OCI-LY7 (cell line): ENCODE data around the gene ARRDC1. TPM values are rescaled to one million over a fixed set of nuclear protein-coding genes. Genes with fewer than 3 reads are reported as not detected.

Experiments
- BruUV-seq: library from RNA; stranded (reverse); fragments of 400-500 nt; replicated peaks from 2 replicates; lab custom pipeline; 2021; lab: Mats Ljungman, UMichigan
- CTCF ChIA-PET: fragments of 300-600 bp; sonication (Branson Sonifier 250); formaldehyde crosslinking; loops from one replicate; lab custom pipeline; 2022; ENCODE audit warnings: antibody characterized with exemption; ENCODE audit not compliant: unreplicated experiment; lab: Charles Lee
- POLR2A ChIA-PET: fragments of 300-600 bp; sonication (Branson Sonifier 250); formaldehyde crosslinking; loops from one replicate; lab custom pipeline; 2022; ENCODE audit warnings: antibody characterized with exemption; lab: Charles Lee
- DNase-seq: peaks from one replicate; pipeline ENCODE4 v3.0.0-alpha.2; 2015; ENCODE audit warnings: low spot score
- H2AFZ ChIP-seq: fragments of 200-600 bp; sonication (generic), shearing (Covaris generic); 2 replicates; pipeline ENCODE4 v1.6.1; 2014; ENCODE audit warnings: mild to moderate bottlenecking, antibody characterized with exemption, low read length, moderate library complexity
- H3K27ac ChIP-seq: fragments of 200-600 bp; sonication (generic); 2 replicates; pipeline ENCODE4 v1.5.1; 2014; ENCODE audit warnings: mixed run types, low read depth, mild to moderate bottlenecking, moderate library complexity, low read length, inconsistent platforms; ENCODE audit not compliant: poor library complexity, severe bottlenecking
- H3K36me3 ChIP-seq: fragments of 200-600 bp; sonication (generic); 2 replicates; pipeline ENCODE4 v1.6.1; 2014; ENCODE audit warnings: mild to moderate bottlenecking, antibody characterized with exemption, low read length, moderate library complexity, mixed read lengths; ENCODE audit not compliant: insufficient read depth
- H3K4me1 ChIP-seq: fragments of 200-600 bp; sonication (generic); 2 replicates; pipeline ENCODE4 v1.5.1; 2014; ENCODE audit warnings: mild to moderate bottlenecking, low read length; ENCODE audit not compliant: insufficient read depth, poor library complexity, severe bottlenecking
- H3K4me2 ChIP-seq: fragments of 200-600 bp; sonication (generic); 2 replicates; pipeline ENCODE4 v1.6.1; 2014; ENCODE audit warnings: mild to moderate bottlenecking, low read length
- H3K4me3 ChIP-seq: fragments of 200-600 bp; sonication (generic); 2 replicates; pipeline ENCODE4 v1.5.1; 2014; ENCODE audit warnings: mild to moderate bottlenecking, low read depth, low read length; ENCODE audit not compliant: poor library complexity, severe bottlenecking
- H3K79me2 ChIP-seq: fragments of 200-600 bp; sonication (generic); 2 replicates; pipeline ENCODE4 v1.6.1; 2016; ENCODE audit warnings: low read depth, mild to moderate bottlenecking, low read length, moderate library complexity, mixed read lengths; ENCODE audit not compliant: insufficient read depth
- H3K9me2 ChIP-seq: fragments of 200-600 bp; sonication (generic); 2 replicates; pipeline ENCODE4 v1.6.1; 2016; ENCODE audit warnings: mild to moderate bottlenecking, low read length, mixed read lengths; ENCODE audit not compliant: insufficient read depth
- H3K9me3 ChIP-seq: fragments of 200-600 bp; sonication (generic); 2 replicates; pipeline ENCODE4 v1.6.1; 2014; ENCODE audit warnings: mild to moderate bottlenecking, mixed run types, low read length, mixed read lengths
- H4K20me1 ChIP-seq: fragments of 200-600 bp; sonication (generic); 2 replicates; pipeline ENCODE4 v1.6.1; 2014; ENCODE audit warnings: mild to moderate bottlenecking, antibody characterized with exemption, low read length, moderate library complexity, mixed read lengths; ENCODE audit not compliant: insufficient read depth
- EZH2phosphoT487 ChIP-seq: fragments of 200-600 bp; sonication (generic); IDR thresholded peaks from 2 replicates; pipeline ENCODE4 v1.6.1; 2018; ENCODE audit warnings: low read depth, borderline replicate concordance, mild to moderate bottlenecking, mixed run types, antibody characterized with exemption, low read length, moderate library complexity, mixed read lengths
- intact Hi-C: fragments of 100-400 bp; cut with micrococcal nuclease; formaldehyde crosslinking; loops from one replicate; pipeline ENCODE4 v1.10.0; 2022; ENCODE audit not compliant: unreplicated experiment
- total RNA-seq, 2 experiments: library from RNA; depleted of rRNA in 1 of 2; stranded (reverse); fragments of >200 nt in 1 of 2; shearing (Covaris generic) in 1 of 2; gene quantifications; 2 replicates each; pipeline ENCODE4 v1.2.3, GENCODE V29; 2014 to 2022
- TF ChIP-seq, protein P1 (sequence below): fragments of 200-600 bp; sonication (generic); conservative IDR thresholded peaks from 2 replicates; pipeline ENCODE4 v1.5.1; 2014; ENCODE audit warnings: mild to moderate bottlenecking, antibody characterized with exemption, low read length, moderate library complexity, mixed read lengths

Gene ARRDC1
- total RNA-seq, 2 experiments from 2014 or later = 59.6 to 70.3 TPM

DNA sequence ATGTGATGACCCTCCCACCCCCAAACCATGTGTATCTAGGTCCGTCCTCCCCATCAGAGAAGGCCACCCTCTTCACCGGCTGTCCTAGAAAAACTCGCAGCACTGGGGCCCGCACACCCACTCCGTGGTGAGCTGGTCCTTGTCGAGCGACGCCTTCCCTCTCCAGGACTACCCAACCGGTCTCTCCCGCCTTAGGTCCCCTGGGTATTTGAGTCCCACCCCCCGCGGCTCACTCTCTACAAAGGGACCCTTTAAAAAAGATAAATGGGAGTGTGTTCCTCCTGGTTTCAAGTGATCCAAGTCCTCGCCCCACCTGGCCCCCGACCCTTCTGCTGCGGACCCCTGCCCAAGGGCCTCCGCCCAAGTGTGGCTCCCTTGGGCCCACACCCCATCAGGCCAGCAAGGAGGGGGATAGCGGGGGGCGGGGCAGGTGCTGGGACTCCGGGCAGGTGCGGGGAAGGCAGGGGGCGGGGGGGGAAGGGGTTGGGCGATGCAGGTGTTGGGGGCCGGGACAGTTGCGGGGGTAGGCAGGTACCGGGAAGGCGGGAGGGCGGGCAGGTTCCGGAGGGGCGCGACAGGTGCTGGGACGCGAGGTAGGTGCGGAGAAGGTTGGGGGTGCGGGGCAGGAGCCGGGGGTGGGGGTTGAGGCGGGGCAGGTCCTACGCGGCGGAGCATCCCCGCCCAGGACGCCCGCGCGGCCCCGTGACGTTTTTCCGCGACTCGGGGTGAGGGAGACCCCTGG lies 970 bp upstream of the ARRDC1 start:
- ChIA-PET POLR2A (interaction anchor here (0.6 to 0.8 kb wide), 2 partner anchors 14 to 21 kb away, joined by 3 to 4 read pairs; partner anchors contain the start of gene ZMYND19), CTCF (no interaction called here)
- Histone ChIP-seq H3K4me1 (peaks cover 32% of the 10 kb centered on the region), H3K27ac (no peak overlapping the region), H4K20me1 (no peaks in the 10 kb centered on the region), H3K9me2 (no peaks in the 10 kb centered on the region), H3K4me2 (peak overlapping the region; percentile 62), H3K9me3 (no peaks in the 10 kb centered on the region), H2AFZ (no peak overlapping the region), H3K36me3 (no peaks in the 10 kb centered on the region), H3K4me3 (peak overlapping the region; percentile 59), H3K79me2 (no peaks in the 10 kb centered on the region)
- no TSS peak for BruUV-seq
- no peak for DNase-seq
- no peak for TF ChIP-seq EZH2phosphoT487
- TF ChIP-seq, protein P1, sequence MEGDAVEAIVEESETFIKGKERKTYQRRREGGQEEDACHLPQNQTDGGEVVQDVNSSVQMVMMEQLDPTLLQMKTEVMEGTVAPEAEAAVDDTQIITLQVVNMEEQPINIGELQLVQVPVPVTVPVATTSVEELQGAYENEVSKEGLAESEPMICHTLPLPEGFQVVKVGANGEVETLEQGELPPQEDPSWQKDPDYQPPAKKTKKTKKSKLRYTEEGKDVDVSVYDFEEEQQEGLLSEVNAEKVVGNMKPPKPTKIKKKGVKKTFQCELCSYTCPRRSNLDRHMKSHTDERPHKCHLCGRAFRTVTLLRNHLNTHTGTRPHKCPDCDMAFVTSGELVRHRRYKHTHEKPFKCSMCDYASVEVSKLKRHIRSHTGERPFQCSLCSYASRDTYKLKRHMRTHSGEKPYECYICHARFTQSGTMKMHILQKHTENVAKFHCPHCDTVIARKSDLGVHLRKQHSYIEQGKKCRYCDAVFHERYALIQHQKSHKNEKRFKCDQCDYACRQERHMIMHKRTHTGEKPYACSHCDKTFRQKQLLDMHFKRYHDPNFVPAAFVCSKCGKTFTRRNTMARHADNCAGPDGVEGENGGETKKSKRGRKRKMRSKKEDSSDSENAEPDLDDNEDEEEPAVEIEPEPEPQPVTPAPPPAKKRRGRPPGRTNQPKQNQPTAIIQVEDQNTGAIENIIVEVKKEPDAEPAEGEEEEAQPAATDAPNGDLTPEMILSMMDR = no peak
- intact Hi-C loops = loop anchor here (1.0 to 2.0 kb wide), 2 partner anchors 14 to 54 kb away; partner anchors contain the start of genes MRPL41, PNPLA7 and ZMYND19

DNA sequence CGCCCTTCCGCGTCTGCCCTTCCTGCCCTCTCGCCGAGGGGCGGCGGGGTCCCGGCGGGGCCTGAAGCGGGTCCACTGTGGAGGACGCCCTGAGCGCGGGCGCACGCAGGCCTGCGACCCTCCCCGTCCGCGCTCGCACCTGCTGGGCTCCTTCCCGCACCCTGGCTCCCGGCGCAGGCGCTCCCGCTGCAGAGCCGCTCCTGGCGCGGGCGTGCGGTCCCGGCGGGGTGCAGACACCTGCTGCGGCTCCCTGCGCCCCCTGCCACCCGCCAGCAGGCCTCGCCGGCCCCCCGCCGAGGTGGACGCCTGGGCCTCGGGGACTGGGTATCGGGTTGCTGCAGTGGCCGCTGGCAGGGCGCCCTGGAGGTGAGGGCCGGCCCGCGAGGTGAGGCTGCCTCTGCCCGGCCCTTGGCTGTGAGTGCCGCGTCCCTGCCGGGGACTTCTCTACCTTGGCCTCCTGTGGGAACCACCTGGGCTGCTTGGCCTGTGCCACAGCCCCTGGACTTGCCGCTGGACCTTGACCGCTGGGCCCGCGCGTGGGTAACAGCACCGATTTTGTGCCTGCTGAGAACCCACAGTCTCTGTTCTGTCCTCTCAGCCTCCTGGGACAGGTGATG lies 627 bp downstream of the ARRDC1 start:
- H3K4me2 ChIP-seq = peak overlapping the region; percentile 74
- H4K20me1 ChIP-seq = no peaks in the 10 kb centered on the region
- peak overlapping the region; percentile 89 for H3K4me3 ChIP-seq
- 0 out of 2 replicates have a peak overlapping the region, but pooled peaks have one; percentile 53 for H2AFZ ChIP-seq
- no peak for DNase-seq
- ChIA-PET POLR2A (no interaction called here), CTCF (no interaction called here)
- intact Hi-C loops = no loop called here
- H3K9me3 ChIP-seq = no peaks in the 10 kb centered on the region
- peaks cover 34% of the 10 kb centered on the region for H3K4me1 ChIP-seq
- H3K27ac ChIP-seq = peak overlapping the region; percentile 35
- no peaks in the 10 kb centered on the region for H3K9me2 ChIP-seq
- no peaks in the 10 kb centered on the region for H3K79me2 ChIP-seq
- H3K36me3 ChIP-seq = no peaks in the 10 kb centered on the region
- TF ChIP-seq EZH2phosphoT487 = no peak
- TF ChIP-seq, protein P1 = 0 out of 2 replicates have a peak, but pooled peaks have one; percentile 12
- BruUV-seq = no TSS peak
